ENCODE data around the gene ABCC9. TPM values are rescaled to one million over a fixed set of nuclear protein-coding genes. Genes with fewer than 3 reads are reported as not detected.

ABCC9 gene
- total and polyA plus RNA-seq, 2 donors (not counting 3 experiments of a cell fraction or from before 2014, with no cell fraction given) = under 0.01 TPM; not detected in 1

- Histone ChIP-seq H3K79me2 (ENCODE audit: control insufficient read depth, insufficient read depth, low read length) (no peaks in the 10 kb centered on the region), H3K9ac (replicated peaks; ENCODE audit: extremely low read depth, insufficient read depth, low read length) (no peak overlapping the region), H3K9me3 (replicated peaks; ENCODE audit: control insufficient read depth, insufficient read depth, low read length) (no peaks in the 10 kb centered on the region), H3K36me3 (ENCODE audit: control insufficient read depth in 2 of 2, extremely low read depth in 1 of 2, insufficient read depth in 2 of 2, low read length in 2 of 2) (no peaks in the 10 kb centered on the region), H3K4me1 (ENCODE audit: control insufficient read depth, extremely low read depth, insufficient read depth, low read length) (no peaks in the 10 kb centered on the region), H3K4me2 (ENCODE audit: insufficient read depth, low read length) (no peak overlapping the region), H3K27ac (ENCODE audit: insufficient read depth, low read depth, low read length) (no peak overlapping the region), H3K27me3 (ENCODE audit: control insufficient read depth in 2 of 2, insufficient read depth in 2 of 2, low read length in 2 of 2) (no peaks in the 10 kb centered on the region), H3K9me1 (replicated peaks; ENCODE audit: control insufficient read depth, extremely low read depth, insufficient read depth, low read length) (no peaks in the 10 kb centered on the region), H2AFZ (ENCODE audit: low read depth, low read length) (no peak overlapping the region), H3K4me3 (replicated peaks in 1 of 3; ENCODE audit: insufficient read depth in 1 of 3, low read depth in 1 of 3, low read length in 3 of 3) (no peak overlapping the region), H4K20me1 (replicated peaks; ENCODE audit: control insufficient read depth, extremely low read depth, insufficient read depth, low read length) (no peaks in the 10 kb centered on the region)
- POLR2A ChIA-PET = no interaction called here
- CTCF ChIA-PET = no interaction called here
- dilution Hi-C loops (cut with MboI; ENCODE audit: extremely low pct_ligation_motif_present, low sequenced_read_pairs) = no loop called here
- no TSS peak for BruUV-seq (replicated peaks)
- FAIRE-seq = no peak
- intact Hi-C loops (cut with micrococcal nuclease) = no loop called here
- no peak for TF ChIP-seq MYC (IDR thresholded peaks at IDR 0.05; ENCODE audit: low read depth, low read length)
- TF ChIP-seq JUN (IDR thresholded peaks at IDR 0.05; ENCODE audit: borderline replicate concordance, insufficient read depth, insufficient read length, low read depth) = no peak
- no peak for TF ChIP-seq FOS (IDR thresholded peaks at IDR 0.05; ENCODE audit: borderline replicate concordance, insufficient read depth, low read length)
- TF ChIP-seq EZH2 (IDR thresholded peaks at IDR 0.05; ENCODE audit: borderline replicate concordance, low read depth, low read length, severe bottlenecking) = no peak
- no peak for TF ChIP-seq GATA2 (IDR thresholded peaks at IDR 0.05; ENCODE audit: insufficient read depth, insufficient read length, low read depth, low read length)
- no peak for DNase-seq (ENCODE audit: low read depth, low spot score)
These were observed 114.1 kb downstream of the ABCC9 start for GRCh38 chr12:21827083-21827482.

- dilution Hi-C loops (cut with MboI; ENCODE audit: extremely low pct_ligation_motif_present, low sequenced_read_pairs) (no loop called here), intact Hi-C loops (cut with micrococcal nuclease) (no loop called here)
- no peak overlapping the region for H3K9ac ChIP-seq (replicated peaks; ENCODE audit: extremely low read depth, insufficient read depth, low read length)
- no peaks in the 10 kb centered on the region for H3K9me3 ChIP-seq (replicated peaks; ENCODE audit: control insufficient read depth, insufficient read depth, low read length)
- H3K27ac ChIP-seq (ENCODE audit: insufficient read depth, low read depth, low read length) = no peak overlapping the region
- ChIA-PET POLR2A (no interaction called here), CTCF (no interaction called here)
- no peaks in the 10 kb centered on the region for H3K79me2 ChIP-seq (ENCODE audit: control insufficient read depth, insufficient read depth, low read length)
- no peak overlapping the region for H2AFZ ChIP-seq (ENCODE audit: low read depth, low read length)
- no peaks in the 10 kb centered on the region for H3K4me1 ChIP-seq (ENCODE audit: control insufficient read depth, extremely low read depth, insufficient read depth, low read length)
- no peak overlapping the region for H3K4me2 ChIP-seq (ENCODE audit: insufficient read depth, low read length)
- TF ChIP-seq POLR2AphosphoS5 (IDR thresholded peaks at IDR 0.05; ENCODE audit: insufficient read depth, low read depth, low read length) (no peak), GATA2 (IDR thresholded peaks at IDR 0.05; ENCODE audit: insufficient read depth, insufficient read length, low read depth, low read length) (no peak), MAX (IDR thresholded peaks at IDR 0.05; ENCODE audit: insufficient read depth, insufficient read length) (no peak), CTCF (IDR thresholded peaks at IDR 0.05; ENCODE audit: extremely low read depth in 1 of 2, insufficient read depth in 1 of 2, low read depth in 1 of 2, low read length in 2 of 2) (no peak), EZH2 (IDR thresholded peaks at IDR 0.05; ENCODE audit: borderline replicate concordance, low read depth, low read length, severe bottlenecking) (no peak), POLR2A (IDR thresholded peaks at IDR 0.05; ENCODE audit: low read depth, low read length) (no peak)
- no peaks in the 10 kb centered on the region for H3K36me3 ChIP-seq (ENCODE audit: control insufficient read depth in 2 of 2, extremely low read depth in 1 of 2, insufficient read depth in 2 of 2, low read length in 2 of 2)
- no TSS peak for BruUV-seq (replicated peaks)
- no peaks in the 10 kb centered on the region for H3K9me1 ChIP-seq (replicated peaks; ENCODE audit: control insufficient read depth, extremely low read depth, insufficient read depth, low read length)
- H3K27me3 ChIP-seq (ENCODE audit: control insufficient read depth in 2 of 2, insufficient read depth in 2 of 2, low read length in 2 of 2) = no peaks in the 10 kb centered on the region
- DNase-seq (ENCODE audit: low read depth, low spot score) (no peak), FAIRE-seq (no peak)
- H3K4me3 ChIP-seq (replicated peaks in 1 of 3; ENCODE audit: insufficient read depth in 1 of 3, low read depth in 1 of 3, low read length in 3 of 3) = no peak overlapping the region
- no peaks in the 10 kb centered on the region for H4K20me1 ChIP-seq (replicated peaks; ENCODE audit: control insufficient read depth, extremely low read depth, insufficient read depth, low read length)
These were observed 114.7 kb downstream of the ABCC9 start for GRCh38 chr12:21826618-21826910.
